ENCODE results near the gene MYL10. TPM values are rescaled to one million over a fixed set of nuclear protein-coding genes. Genes with fewer than 3 reads are reported as not detected.

The MYL10 gene
- total and polyA plus RNA-seq, 2 of the 8 experiments (the other 6 are each of a cell fraction or from before 2014, with no cell fraction given), result 0.18 TPM; not detected in 1

DNA sequence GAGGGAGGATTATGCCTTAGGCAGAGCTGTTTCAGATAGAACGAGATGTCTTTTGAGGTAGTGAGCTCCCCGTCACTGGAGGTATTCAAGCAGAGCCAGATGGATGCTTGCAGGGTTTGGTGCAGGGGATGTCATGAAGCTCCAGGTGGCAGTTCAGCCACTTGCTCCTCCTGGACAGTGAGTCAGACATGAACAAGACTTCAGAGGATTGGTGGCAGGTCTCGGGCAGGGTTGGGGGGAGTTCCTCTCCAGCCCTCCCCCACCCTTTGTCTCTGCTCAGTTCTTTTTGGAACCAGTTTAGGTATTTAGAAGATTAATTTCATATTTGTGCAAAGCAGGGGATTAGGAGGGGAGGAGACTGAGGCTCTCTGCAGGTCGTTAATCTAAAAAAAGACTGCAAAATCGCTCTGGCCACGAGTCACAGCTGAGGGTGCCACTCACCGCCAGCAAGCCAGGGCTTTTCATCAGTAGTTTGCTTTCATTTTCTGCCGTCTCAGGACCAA lies 21.5 kb upstream of the MYL10 start:
- FAIRE-seq (no peak), DNase-seq (ENCODE audit: low read depth in 1 of 2, low spot score in 2 of 2) (no peak)
- H3K9ac ChIP-seq (replicated peaks in 1 of 4; ENCODE audit: extremely low read depth in 1 of 4, low read depth in 3 of 4, low read length in 3 of 4), result no peak overlapping the region
- WGBS, 2 experiments (ENCODE audit: extremely low coverage in 1 of 2, insufficient coverage in 1 of 2, insufficient read length in 1 of 2, insufficient replicate concordance in 2 of 2, low coverage in 1 of 2, low lambda C conversion rate in 2 of 2, missing lambda C conversion rate in 1 of 2), result 86% methylated on average over 8 of the region's 8 CpGs; no CpG with 5 or more reads in 1 of the 2 experiments
- TF ChIP-seq SP1 (IDR thresholded peaks at IDR 0.05; ENCODE audit: low read depth, low read length) (no peak), HDAC2 (IDR thresholded peaks at IDR 0.05; ENCODE audit: borderline replicate concordance in 1 of 2, low read depth in 2 of 2, low read length in 2 of 2) (peak in 1 of 2 experiments; percentile 55; a peak in 1 of 4 replicates), KDM1A (IDR thresholded peaks at IDR 0.05; ENCODE audit: borderline replicate concordance, low read length) (peak; percentile 94), EZH2 (IDR thresholded peaks at IDR 0.05; ENCODE audit: low read depth, low read length, severe bottlenecking) (no peak)
- H2BK15ac ChIP-seq (ENCODE audit: low read length), result no peak overlapping the region
- no peak overlapping the region for H2BK120ac ChIP-seq (replicated peaks; ENCODE audit: low read depth, low read length)
- H2AFZ ChIP-seq (ENCODE audit: low read length), result no peak overlapping the region
- no peaks in the 10 kb centered on the region for H3K4me1 ChIP-seq (replicated peaks in 1 of 4; ENCODE audit: control insufficient read depth in 3 of 4, insufficient read depth in 4 of 4, low read length in 3 of 4)
- no peak overlapping the region for H3K56ac ChIP-seq (replicated peaks; ENCODE audit: insufficient read length, low read depth, low read length)
- ChIA-PET POLR2A (ENCODE audit: partially characterized antibody) (interaction anchor here (1.1 to 2.0 kb wide), 2 partner anchors 48 to 79 kb away, joined by 3 to 6 read pairs; no protein-coding TSS in a partner anchor), CTCF (ENCODE audit: partially characterized antibody) (interaction anchor here (1.1 to 3.5 kb wide), 5 partner anchors 8 to 142 kb away, joined by 3 to 9 read pairs (median 4); no protein-coding TSS in a partner anchor)
- no peaks in the 10 kb centered on the region for H3K79me2 ChIP-seq (ENCODE audit: control insufficient read depth in 1 of 2, insufficient read depth in 2 of 2, low read length in 2 of 2)
- H4K91ac ChIP-seq (replicated peaks; ENCODE audit: insufficient read length, low read length), result no peak overlapping the region
- H3K27ac ChIP-seq (ENCODE audit: low read depth, low read length), result no peak overlapping the region
- H3K23ac ChIP-seq (ENCODE audit: insufficient read length), result no peak overlapping the region
- H4K5ac ChIP-seq (ENCODE audit: insufficient read length, low read depth, low read length), result no peak overlapping the region
- H2BK5ac ChIP-seq (ENCODE audit: low read depth, low read length), result no peak overlapping the region
- no peaks in the 10 kb centered on the region for H3K9me3 ChIP-seq (ENCODE audit: insufficient read depth in 2 of 2, low read depth in 1 of 2, low read length in 1 of 2)
- H3K23me2 ChIP-seq (ENCODE audit: low read depth, low read length), result no peaks in the 10 kb centered on the region
- H3K4ac ChIP-seq (replicated peaks; ENCODE audit: insufficient read length, low read depth, low read length), result no peak overlapping the region
- H3K79me1 ChIP-seq (ENCODE audit: low read depth, low read length), result no peaks in the 10 kb centered on the region
- no peak overlapping the region for H2AK5ac ChIP-seq (ENCODE audit: low read depth, low read length)
- no peak overlapping the region for H2BK20ac ChIP-seq (ENCODE audit: low read length)
- no peak overlapping the region for H2BK12ac ChIP-seq (ENCODE audit: low read depth, low read length)
- no peaks in the 10 kb centered on the region for H4K20me1 ChIP-seq (replicated peaks in 1 of 2; ENCODE audit: control insufficient read depth in 1 of 2, insufficient read depth in 2 of 2, low read length in 2 of 2)
- no peak overlapping the region for H3K4me3 ChIP-seq (ENCODE audit: extremely low read depth in 1 of 4, insufficient read depth in 2 of 4, low read depth in 3 of 4, low read length in 4 of 4)
- H4K8ac ChIP-seq (ENCODE audit: extremely low read depth, insufficient read depth, low read length), result no peak overlapping the region
- no peak overlapping the region for H3K14ac ChIP-seq (ENCODE audit: insufficient read length)
- no peak overlapping the region for H3K18ac ChIP-seq (ENCODE audit: extremely low read depth, low read length)
- no peak overlapping the region for H3K4me2 ChIP-seq (ENCODE audit: insufficient read depth in 1 of 2, low read depth in 2 of 2, low read length in 2 of 2)
- no peaks in the 10 kb centered on the region for H3K36me3 ChIP-seq (ENCODE audit: control insufficient read depth in 2 of 4, insufficient read depth in 4 of 4, low read length in 3 of 4)
- no peaks in the 10 kb centered on the region; a peak in 1 of 7 replicates for H3K27me3 ChIP-seq (replicated peaks in 1 of 4; ENCODE audit: control insufficient read depth in 3 of 4, extremely low read depth in 1 of 4, insufficient read depth in 3 of 4, low read length in 3 of 4)
